Osteoblast (primary cell): ENCODE data around the gene GADD45B. TPM values are rescaled to one million over a fixed set of nuclear protein-coding genes. Genes with fewer than 3 reads are reported as not detected.
"Not testable (repeated sequence)": the region's sequence is repeated elsewhere in the genome, so short reads cannot be mapped to it uniquely, and the experiment has no call there.

Experiments used
- DNase-seq: peaks from one replicate; pipeline ENCODE4 v3.0.0; 2011; ENCODE audit warnings: low spot score, mixed read lengths; ENCODE audit not compliant: insufficient read length; ENCODE audit errors: missing footprints
- H2AFZ ChIP-seq: 2 replicates; pipeline ENCODE4 v1.6.0; 2011; ENCODE audit warnings: mild to moderate bottlenecking, low read length
- H3K27ac ChIP-seq: 2 replicates; pipeline ENCODE4 v1.5.1; 2011; ENCODE audit warnings: mild to moderate bottlenecking, low read depth, low read length, moderate library complexity
- H3K27me3 ChIP-seq: 2 replicates; pipeline ENCODE4 v1.6.0; 2012; ENCODE audit warnings: mild to moderate bottlenecking, control low read depth, inconsistent platforms, low read length, moderate library complexity; ENCODE audit not compliant: insufficient read depth
- H3K36me3 ChIP-seq: 2 replicates; pipeline ENCODE4 v1.5.1; 2011; ENCODE audit warnings: mild to moderate bottlenecking, low read length, control low read depth, moderate library complexity; ENCODE audit not compliant: insufficient read depth
- H3K4me1 ChIP-seq: 2 replicates; pipeline ENCODE4 v1.5.1; 2011; ENCODE audit warnings: mild to moderate bottlenecking, low read length, control low read depth, moderate library complexity; ENCODE audit not compliant: insufficient read depth
- H3K4me2 ChIP-seq: 2 replicates; pipeline ENCODE4 v1.6.0; 2011; ENCODE audit warnings: mild to moderate bottlenecking, low read length; ENCODE audit not compliant: insufficient read depth
- H3K4me3 ChIP-seq: fragments of 200-600 bp; sonication (generic); 3 replicates; pipeline ENCODE4 v1.5.1; 2012; ENCODE audit warnings: mild to moderate bottlenecking, low read length, inconsistent platforms; ENCODE audit not compliant: insufficient read depth
- H3K79me2 ChIP-seq: 2 replicates; pipeline ENCODE4 v1.6.0; 2012; ENCODE audit warnings: mild to moderate bottlenecking, low read length, control low read depth, inconsistent platforms; ENCODE audit not compliant: insufficient read depth
- H3K9me3 ChIP-seq: 2 replicates; pipeline ENCODE4 v1.5.1; 2011; ENCODE audit warnings: low read depth, low read length, control low read depth
- H4K20me1 ChIP-seq: 2 replicates; pipeline ENCODE4 v1.6.0; 2012; ENCODE audit warnings: mild to moderate bottlenecking, low read length, control low read depth; ENCODE audit not compliant: insufficient read depth
- CTCF ChIP-seq: IDR thresholded peaks from 2 replicates; pipeline ENCODE4 v1.5.1; 2011; ENCODE audit warnings: mild to moderate bottlenecking, low read depth, low read length, moderate library complexity; ENCODE audit errors: extremely low read depth
- total RNA-seq: library from RNA; depleted of rRNA; stranded (reverse); fragments of >200 nt; gene quantifications from 2 replicates; pipeline ENCODE4 v1.2.3, GENCODE V29; 2012

The GADD45B gene
- total RNA-seq, 1 donor = 46.3 TPM

GRCh38 chr19:2460245-2460644, 15.7 kb upstream of the GADD45B start:
- Histone ChIP-seq H3K4me3 (no peak overlapping the region), H3K27me3 (no peaks in the 10 kb centered on the region), H4K20me1 (peaks cover 4% of the 10 kb centered on the region), H3K79me2 (peaks cover 22% of the 10 kb centered on the region), H3K27ac (no peak overlapping the region), H2AFZ (no peak overlapping the region), H3K4me2 (no peak overlapping the region), H3K9me3 (no peaks in the 10 kb centered on the region), H3K36me3 (no peaks in the 10 kb centered on the region), H3K4me1 (peaks cover 9% of the 10 kb centered on the region)
- no peak for TF ChIP-seq CTCF
- no peak for DNase-seq

- H3K4me3 ChIP-seq = peak overlapping the region; percentile 91
- no peaks in the 10 kb centered on the region for H4K20me1 ChIP-seq
- peak overlapping the region; percentile 93 for H3K4me2 ChIP-seq
- H3K36me3 ChIP-seq = no peaks in the 10 kb centered on the region
- H2AFZ ChIP-seq = peak overlapping the region; percentile 86
- H3K9me3 ChIP-seq = no peaks in the 10 kb centered on the region
- H3K27me3 ChIP-seq = no peaks in the 10 kb centered on the region
- peaks cover 7% of the 10 kb centered on the region for H3K79me2 ChIP-seq
- H3K27ac ChIP-seq = peak overlapping the region; percentile 5
- peak; percentile 98 for DNase-seq
- peaks cover 2% of the 10 kb centered on the region for H3K4me1 ChIP-seq
- no peak for TF ChIP-seq CTCF
Observed at GRCh38 chr19:2461751-2462634, 13.9 kb upstream of the GADD45B start.

GRCh38 chr19:2462635-2463421, 13.1 kb upstream of the GADD45B start:
- Histone ChIP-seq H3K4me2 (peak overlapping the region; percentile 93), H3K27me3 (no peaks in the 10 kb centered on the region), H3K9me3 (no peaks in the 10 kb centered on the region), H3K4me1 (peaks cover 2% of the 10 kb centered on the region), H3K79me2 (no peaks in the 10 kb centered on the region), H3K4me3 (peak overlapping the region; percentile 91), H3K36me3 (no peaks in the 10 kb centered on the region), H2AFZ (peak overlapping the region; percentile 86), H4K20me1 (no peaks in the 10 kb centered on the region), H3K27ac (peak overlapping the region; percentile 5)
- DNase-seq = peak; percentile 98
- TF ChIP-seq CTCF = no peak

GRCh38 chr19:2463694-2464093, 12.2 kb upstream of the GADD45B start:
- not testable (repeated sequence) for H3K27me3 ChIP-seq, H4K20me1 ChIP-seq, DNase-seq, H3K9me3 ChIP-seq, H3K4me1 ChIP-seq, H3K4me3 ChIP-seq, H3K36me3 ChIP-seq, H3K79me2 ChIP-seq, H3K4me2 ChIP-seq, H3K27ac ChIP-seq
- H2AFZ ChIP-seq = peak overlapping the region; percentile 30
